ENCODE measurements around the gene RAB22A. TPM values are rescaled to one million over a fixed set of nuclear protein-coding genes. Genes with fewer than 3 reads are reported as not detected.

Gene RAB22A
- polyA plus RNA-seq, 2 of the 4 experiments (the other 2 are of a cell fraction), result 7.3 to 13.2 TPM

- Histone ChIP-seq H3K4me2 (no peak overlapping the region), H3K4me3 (no peak overlapping the region), H3K4me1 (peaks cover 7% of the 10 kb centered on the region; the same call in 1 of the 3 replicates), H3K9me3 (no peaks in the 10 kb centered on the region), H3K27ac (no peak overlapping the region)
- 90% methylated on average over 1 of the region's 1 CpG for WGBS (ENCODE audit: missing lambda C conversion rate)
- CTCF ChIA-PET, result interaction anchor here (0.6 to 4.0 kb wide), 3 partner anchors 66 to 620 kb away, joined by 3 to 14 read pairs (median 3); no protein-coding TSS in a partner anchor
- FAIRE-seq, result no peak
- TF ChIP-seq POLR2AphosphoS2 (conservative IDR thresholded peaks at IDR 0.05; ENCODE audit: low read length), result no peak
- no peak for TF ChIP-seq CHD2 (IDR thresholded peaks at IDR 0.05; ENCODE audit: low read length, partially characterized antibody)
- no peak for TF ChIP-seq GATA3 (IDR thresholded peaks at IDR 0.05; ENCODE audit: borderline replicate concordance)
- no peak for TF ChIP-seq CBX8 (IDR thresholded peaks at IDR 0.05)
- TF ChIP-seq MAZ (IDR thresholded peaks at IDR 0.05; ENCODE audit: borderline replicate concordance, low read depth, low read length), result no peak
- TF ChIP-seq E2F6 (IDR thresholded peaks at IDR 0.05; ENCODE audit: borderline replicate concordance, low read depth), result no peak
- no peak for TF ChIP-seq SMC3 (IDR thresholded peaks at IDR 0.05)
- TF ChIP-seq MAX (IDR thresholded peaks at IDR 0.05), result no peak
- TF ChIP-seq ZFP36 (IDR thresholded peaks at IDR 0.05; ENCODE audit: borderline replicate concordance, partially characterized antibody), result no peak
- TF ChIP-seq CEBPB (IDR thresholded peaks at IDR 0.05), result no peak
- TF ChIP-seq NR3C1 (IDR thresholded peaks at IDR 0.05), result no peak
- TF ChIP-seq RNF2 (IDR thresholded peaks at IDR 0.05; ENCODE audit: borderline replicate concordance, low read depth), result no peak
- DNase-seq (ENCODE audit: low read depth in 1 of 2, low spot score in 1 of 2), result no peak
- POLR2A ChIA-PET, result no interaction called here
- ATAC-seq, result no peak
Measured at GRCh38 chr20:58303547-58303946, 6.0 kb upstream of the RAB22A start.

- POLR2A ChIA-PET, result no interaction called here
- ATAC-seq (no peak), DNase-seq (ENCODE audit: low read depth in 1 of 2, low spot score in 1 of 2) (no peak)
Measured at GRCh38 chr20:58305061-58305460, 4.5 kb upstream of the RAB22A start.

GRCh38 chr20:58306421-58307261 is 2.9 kb upstream of the RAB22A start:
- Histone ChIP-seq H3K27ac (no peak overlapping the region), H3K4me3 (no peak overlapping the region), H3K9me3 (no peaks in the 10 kb centered on the region), H3K4me2 (peak overlapping the region; percentile 19; the same call in 2 of the 3 replicates), H3K4me1 (peaks cover 16% of the 10 kb centered on the region)
- CTCF ChIA-PET, result interaction anchor here (0.8 to 4.0 kb wide), 5 partner anchors 10 to 344 kb away, joined by 3 to 14 read pairs (median 3); partner anchors contain the start of gene STX16
- DNase-seq (ENCODE audit: low read depth in 1 of 2, low spot score in 1 of 2), result peak; percentile 10 to 30
- 64% methylated on average over 11 of the region's 11 CpGs for WGBS (ENCODE audit: missing lambda C conversion rate)
- ATAC-seq, result no peak
- FAIRE-seq, result no peak
- POLR2A ChIA-PET, result no interaction called here
- TF ChIP-seq CBX2 (IDR thresholded peaks at IDR 0.05; ENCODE audit: borderline replicate concordance, low read depth), result no peak
- TF ChIP-seq HDAC2 (IDR thresholded peaks at IDR 0.05), result no peak
- no peak for TF ChIP-seq HOXB5 (CRISPR knock-in tag; IDR thresholded peaks at IDR 0.05)
- no peak for TF ChIP-seq ATOH8 (CRISPR knock-in tag; IDR thresholded peaks at IDR 0.05; ENCODE audit: low read depth)
- TF ChIP-seq NFE2L2 (conservative IDR thresholded peaks at IDR 0.05; ENCODE audit: low read length), result no peak
- TF ChIP-seq FOSB (CRISPR knock-in tag; IDR thresholded peaks at IDR 0.05), result no peak
- TF ChIP-seq SMC3 (IDR thresholded peaks at IDR 0.05), result no peak
- no peak for TF ChIP-seq ELK1 (IDR thresholded peaks at IDR 0.05; ENCODE audit: low read depth, low read length)
- no peak for TF ChIP-seq E2F6 (IDR thresholded peaks at IDR 0.05; ENCODE audit: borderline replicate concordance, low read depth)
- TF ChIP-seq ZSCAN20 (CRISPR knock-in tag; IDR thresholded peaks at IDR 0.05), result no peak
- TF ChIP-seq ZFP36 (IDR thresholded peaks at IDR 0.05; ENCODE audit: borderline replicate concordance, partially characterized antibody), result no peak

More at GRCh38 chr20:58305061-58305460, 4.5 kb upstream of the RAB22A start:
- CTCF ChIA-PET, result interaction anchor here (1.4 to 4.0 kb wide), 2 partner anchors 68 to 143 kb away, joined by 3 to 14 read pairs; no protein-coding TSS in a partner anchor
- no peak for FAIRE-seq
- Histone ChIP-seq H3K4me3 (no peak overlapping the region), H3K4me1 (peaks cover 7% of the 10 kb centered on the region; the same call in 1 of the 3 replicates), H3K9me3 (no peaks in the 10 kb centered on the region), H3K4me2 (no peak overlapping the region), H3K27ac (no peak overlapping the region)
- WGBS (ENCODE audit: missing lambda C conversion rate), result 100% methylated on average over 1 of the region's 1 CpG
- TF ChIP-seq POLR2AphosphoS2 (conservative IDR thresholded peaks at IDR 0.05; ENCODE audit: low read length) (no peak), HMGXB4 (CRISPR knock-in tag; IDR thresholded peaks at IDR 0.05; ENCODE audit: borderline replicate concordance) (no peak), RFX5 (IDR thresholded peaks at IDR 0.05) (no peak), HOXB13 (CRISPR knock-in tag; IDR thresholded peaks at IDR 0.05; ENCODE audit: low read depth) (no peak), MAX (IDR thresholded peaks at IDR 0.05) (no peak), RARB (CRISPR knock-in tag; IDR thresholded peaks at IDR 0.05) (no peak), EHF (CRISPR knock-in tag; IDR thresholded peaks at IDR 0.05) (no peak)
